HG03521 (cell line): Measurements from ENCODE around the gene MEIOSIN.
"Not testable (repeated sequence)": the region's sequence is repeated elsewhere in the genome, so short reads cannot be mapped to it uniquely, and the experiment has no call there.

ENCODE experiments used
- ATAC-seq: cut with Tn5 transposase; IDR thresholded peaks from one replicate; pipeline ENCODE4 v1.9.1; 2021; ENCODE audit warnings: mild to moderate bottlenecking, moderate library complexity; ENCODE audit not compliant: unreplicated experiment

MEIOSIN gene

GRCh38 chr19:45733160-45733810 lies at the start of gene MEIOSIN:
TSS of gene MEIOSIN (plus strand) at chr19:45733439. CDS start at chr19:45735377, 1,938 bp downstream.
- no peak for ATAC-seq

- ATAC-seq = not testable (repeated sequence)
Observed at GRCh38 chr19:45685045-45685444, 48.2 kb upstream of the MEIOSIN start.

GRCh38 chr19:45687599-45687998 lies 45.6 kb upstream of the MEIOSIN start:
- no peak for ATAC-seq

GRCh38 chr19:45691516-45692186 lies 41.6 kb upstream of the MEIOSIN start, which contains the start of gene SNRPD2:
TSS of gene SNRPD2 (minus strand) at chr19:45691953. CDS start at chr19:45691888, 65 bp downstream.
- ATAC-seq = peak; percentile 56

- ATAC-seq = peak; percentile 70
Observed at GRCh38 chr19:45692187-45693105, 40.8 kb upstream of the MEIOSIN start, which contains the start of gene QPCTL. TSS of gene QPCTL (plus strand) at chr19:45692666. CDS start at chr19:45692704, 38 bp downstream.

GRCh38 chr19:45693106-45693788 lies 40.0 kb upstream of the MEIOSIN start:
- no peak for ATAC-seq

- no peak for ATAC-seq
Observed at GRCh38 chr19:45701676-45702075, 31.6 kb upstream of the MEIOSIN start.

- no peak for ATAC-seq
Observed at GRCh38 chr19:45705115-45705514, 28.1 kb upstream of the MEIOSIN start.

GRCh38 chr19:45705710-45706415 lies 27.4 kb upstream of the MEIOSIN start:
- ATAC-seq = no peak

GRCh38 chr19:45710356-45711130 lies 22.7 kb upstream of the MEIOSIN start:
- ATAC-seq = no peak

- no peak for ATAC-seq
Observed at GRCh38 chr19:45711851-45712698, 21.2 kb upstream of the MEIOSIN start.

- no peak for ATAC-seq
Observed at GRCh38 chr19:45712699-45713067, 20.6 kb upstream of the MEIOSIN start.

GRCh38 chr19:45713141-45713540 lies 20.1 kb upstream of the MEIOSIN start:
- no peak for ATAC-seq

GRCh38 chr19:45715139-45715538 lies 18.1 kb upstream of the MEIOSIN start:
- ATAC-seq = no peak

- no peak for ATAC-seq
Observed at GRCh38 chr19:45716359-45717130, 16.7 kb upstream of the MEIOSIN start.

- peak; percentile 94 for ATAC-seq
Observed at GRCh38 chr19:45717131-45717982, 15.9 kb upstream of the MEIOSIN start.
